Astrocyte of the hippocampus (primary cell): ENCODE measurements around the gene CEACAM6.
"Not testable (repeated sequence)": the region's sequence is repeated elsewhere in the genome, so short reads cannot be mapped to it uniquely, and the experiment has no call there.

Source experiments
- DNase-seq: peaks from one replicate; pipeline ENCODE4 v3.0.0; 2011; ENCODE audit warnings: low read depth, low spot score

Gene CEACAM6

GRCh38 chr19:41746593-41747227 lies 8.6 kb upstream of the CEACAM6 start:
- peak; percentile 48 for DNase-seq

- no peak for DNase-seq
Measured at GRCh38 chr19:41748012-41748411, 7.3 kb upstream of the CEACAM6 start.

GRCh38 chr19:41750248-41751134 lies 4.8 kb upstream of the CEACAM6 start:
- DNase-seq = not testable (repeated sequence)

- peak; percentile 13 for DNase-seq
Measured at GRCh38 chr19:41753159-41753558, 2.2 kb upstream of the CEACAM6 start.

GRCh38 chr19:41753936-41754529 lies 1.3 kb upstream of the CEACAM6 start:
- DNase-seq = peak; percentile 33

GRCh38 chr19:41758846-41759245 lies 3.5 kb downstream of the CEACAM6 start:
- DNase-seq = no peak

- DNase-seq = no peak
Measured at GRCh38 chr19:41767115-41767514, 11.8 kb downstream of the CEACAM6 start.

- DNase-seq = not testable (repeated sequence)
Measured at GRCh38 chr19:41768105-41768504, 12.8 kb downstream of the CEACAM6 start.

GRCh38 chr19:41769608-41770007 lies 14.3 kb downstream of the CEACAM6 start:
- no peak for DNase-seq

- DNase-seq = no peak
Measured at GRCh38 chr19:41771410-41771809, 16.1 kb downstream of the CEACAM6 start.

GRCh38 chr19:41774515-41774980 lies 19.2 kb downstream of the CEACAM6 start:
- DNase-seq = no peak

- no peak for DNase-seq
Measured at GRCh38 chr19:41776700-41777099, 21.4 kb downstream of the CEACAM6 start.

GRCh38 chr19:41783612-41784011 lies 28.3 kb downstream of the CEACAM6 start:
- DNase-seq = no peak

- DNase-seq = no peak
Measured at GRCh38 chr19:41784312-41784711, 29.0 kb downstream of the CEACAM6 start.

- no peak for DNase-seq
Measured at GRCh38 chr19:41784743-41785142, 29.4 kb downstream of the CEACAM6 start.

GRCh38 chr19:41785653-41786052 lies 30.3 kb downstream of the CEACAM6 start:
- DNase-seq = peak; percentile 75

- no peak for DNase-seq
Measured at GRCh38 chr19:41787055-41787454, 31.7 kb downstream of the CEACAM6 start.

GRCh38 chr19:41788518-41788917 lies 33.2 kb downstream of the CEACAM6 start:
- not testable (repeated sequence) for DNase-seq

GRCh38 chr19:41789053-41789452 lies 33.7 kb downstream of the CEACAM6 start:
- not testable (repeated sequence) for DNase-seq

- peak; percentile 49 for DNase-seq
Measured at GRCh38 chr19:41792513-41793413, 37.4 kb downstream of the CEACAM6 start.

GRCh38 chr19:41793414-41793727 lies 38.0 kb downstream of the CEACAM6 start:
- no peak for DNase-seq
